HG02610 (cell line): ENCODE results near the gene TMEM98.
"Not testable (repeated sequence)": the region's sequence is repeated elsewhere in the genome, so short reads cannot be mapped to it uniquely, and the experiment has no call there.

Experiments used
- ATAC-seq: cut with Tn5 transposase; IDR thresholded peaks from one replicate; pipeline ENCODE4 v1.9.1; 2021; ENCODE audit warnings: mild to moderate bottlenecking, moderate library complexity; ENCODE audit not compliant: unreplicated experiment

Gene TMEM98

GRCh38 chr17:32914181-32914580 is 13.8 kb upstream of the TMEM98 start:
- no peak for ATAC-seq

GRCh38 chr17:32915245-32915644 is 12.7 kb upstream of the TMEM98 start:
- no peak for ATAC-seq

- no peak for ATAC-seq
Measured at GRCh38 chr17:32916134-32916533, 11.8 kb upstream of the TMEM98 start.

- no peak for ATAC-seq
Measured at GRCh38 chr17:32917081-32917480, 10.9 kb upstream of the TMEM98 start.

GRCh38 chr17:32917842-32918241 is 10.1 kb upstream of the TMEM98 start:
- ATAC-seq: no peak

GRCh38 chr17:32919876-32920275 is 8.1 kb upstream of the TMEM98 start:
- ATAC-seq: not testable (repeated sequence)

- ATAC-seq: no peak
Measured at GRCh38 chr17:32920293-32920692, 7.7 kb upstream of the TMEM98 start.

- no peak for ATAC-seq
Measured at GRCh38 chr17:32921017-32921416, 6.9 kb upstream of the TMEM98 start.

- ATAC-seq: not testable (repeated sequence)
Measured at GRCh38 chr17:32923905-32924304, 4.0 kb upstream of the TMEM98 start.

GRCh38 chr17:32926183-32926582 is 1.8 kb upstream of the TMEM98 start:
- no peak for ATAC-seq

- not testable (repeated sequence) for ATAC-seq
Measured at GRCh38 chr17:32926789-32927188, 1.2 kb upstream of the TMEM98 start.

- no peak for ATAC-seq
Measured at GRCh38 chr17:32927201-32927723, 691 bp upstream of the TMEM98 start.

GRCh38 chr17:32928586-32929535 is 908 bp downstream of the TMEM98 start:
- ATAC-seq: no peak

GRCh38 chr17:32929588-32929987 is 1.6 kb downstream of the TMEM98 start:
- no peak for ATAC-seq

GRCh38 chr17:32930512-32930911 is 2.6 kb downstream of the TMEM98 start:
- ATAC-seq: no peak

GRCh38 chr17:32931686-32932085 is 3.7 kb downstream of the TMEM98 start:
- no peak for ATAC-seq

GRCh38 chr17:32933881-32934280 is 5.9 kb downstream of the TMEM98 start:
- ATAC-seq: no peak

- ATAC-seq: no peak
Measured at GRCh38 chr17:32935726-32936125, 7.8 kb downstream of the TMEM98 start.

GRCh38 chr17:32936186-32936893 is 8.4 kb downstream of the TMEM98 start:
- no peak for ATAC-seq

GRCh38 chr17:32936894-32937500 is 9.0 kb downstream of the TMEM98 start:
- no peak for ATAC-seq

- no peak for ATAC-seq
Measured at GRCh38 chr17:32940706-32941390, 12.9 kb downstream of the TMEM98 start.
